ENCODE results near the gene ZNF516.

The ZNF516 gene

DNA sequence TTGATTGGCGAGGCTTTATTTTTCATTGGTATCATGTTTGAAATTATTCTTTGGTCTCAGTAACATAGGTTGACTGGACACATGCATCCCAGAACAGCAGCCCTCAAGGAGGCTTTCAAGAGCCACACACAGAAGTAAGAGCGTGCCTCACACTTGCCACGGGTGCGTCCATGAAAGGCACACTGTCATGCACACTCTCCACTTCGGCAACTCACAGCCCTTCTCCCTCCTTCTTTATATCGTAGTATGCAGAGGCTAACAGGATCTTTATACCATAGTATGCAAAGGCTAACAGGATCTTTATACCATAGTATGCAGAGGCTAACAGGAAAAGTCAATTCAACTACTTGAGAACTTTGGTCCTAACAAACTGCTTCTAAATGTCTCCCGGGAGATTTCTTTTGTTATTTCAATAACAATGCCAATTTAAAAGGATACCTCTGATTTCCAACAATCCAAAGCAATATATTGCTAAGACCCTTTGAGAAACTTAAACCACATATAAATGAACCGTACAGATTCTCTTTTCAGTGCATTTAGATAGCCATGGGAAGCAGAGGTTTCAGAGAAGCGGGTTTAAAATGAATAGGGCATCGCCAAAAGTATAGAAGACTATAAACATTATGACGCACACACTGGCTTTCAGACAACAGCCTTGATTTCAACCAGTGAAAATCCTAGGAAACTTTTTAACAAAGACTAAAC is 26.5 kb upstream of the ZNF516 start:
- TF ChIP-seq REST (IDR thresholded peaks at IDR 0.05; ENCODE audit: insufficient read depth in 1 of 2, low read depth in 2 of 2, low read length in 2 of 2) (no peak), FOXP2 (optimal IDR thresholded peaks at IDR 0.05; ENCODE audit: borderline replicate concordance, extremely low read depth, extremely low read length, insufficient read depth) (no peak), SIN3A (IDR thresholded peaks at IDR 0.05; ENCODE audit: borderline replicate concordance, insufficient read depth, low read length) (no peak), POLR2AphosphoS5 (IDR thresholded peaks at IDR 0.05; ENCODE audit: low read depth, low read length) (no peak), TAF1 (IDR thresholded peaks at IDR 0.05; ENCODE audit: borderline replicate concordance, insufficient read depth, low read length) (no peak)

DNA sequence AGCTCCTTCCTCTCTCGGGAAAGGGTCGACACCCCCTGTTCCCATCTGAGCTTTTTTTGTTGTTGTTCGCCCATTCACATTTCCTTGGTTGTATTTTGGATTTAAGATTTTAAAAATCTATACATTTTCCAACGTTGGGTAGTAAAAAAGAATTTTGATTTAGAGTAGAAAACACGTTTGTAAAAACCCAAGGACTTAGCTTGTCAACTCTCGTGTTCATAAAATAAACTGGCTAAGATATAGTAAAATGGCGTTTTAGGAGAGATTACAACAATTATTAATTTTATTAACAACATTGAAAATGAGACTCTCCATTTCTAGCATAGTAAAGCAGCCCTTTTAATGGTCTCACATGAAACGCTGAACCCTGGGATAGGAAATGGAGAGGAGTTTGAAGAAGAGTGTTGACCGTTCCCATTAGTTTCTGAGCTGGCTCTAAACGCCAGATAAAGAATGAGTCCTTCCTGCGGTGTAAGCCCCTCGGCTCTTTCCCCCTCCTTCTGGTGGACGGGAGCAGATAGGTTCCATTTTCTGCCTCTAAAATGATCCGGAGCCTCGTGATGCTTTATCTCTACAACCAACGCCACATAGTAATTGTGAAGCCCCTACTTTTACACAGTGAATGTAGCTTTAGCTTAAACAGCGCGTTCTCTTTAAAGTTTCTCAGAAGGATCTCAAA is 24.0 kb upstream of the ZNF516 start:
- no peak for TF ChIP-seq SIN3A (IDR thresholded peaks at IDR 0.05; ENCODE audit: borderline replicate concordance, insufficient read depth, low read length)

DNA sequence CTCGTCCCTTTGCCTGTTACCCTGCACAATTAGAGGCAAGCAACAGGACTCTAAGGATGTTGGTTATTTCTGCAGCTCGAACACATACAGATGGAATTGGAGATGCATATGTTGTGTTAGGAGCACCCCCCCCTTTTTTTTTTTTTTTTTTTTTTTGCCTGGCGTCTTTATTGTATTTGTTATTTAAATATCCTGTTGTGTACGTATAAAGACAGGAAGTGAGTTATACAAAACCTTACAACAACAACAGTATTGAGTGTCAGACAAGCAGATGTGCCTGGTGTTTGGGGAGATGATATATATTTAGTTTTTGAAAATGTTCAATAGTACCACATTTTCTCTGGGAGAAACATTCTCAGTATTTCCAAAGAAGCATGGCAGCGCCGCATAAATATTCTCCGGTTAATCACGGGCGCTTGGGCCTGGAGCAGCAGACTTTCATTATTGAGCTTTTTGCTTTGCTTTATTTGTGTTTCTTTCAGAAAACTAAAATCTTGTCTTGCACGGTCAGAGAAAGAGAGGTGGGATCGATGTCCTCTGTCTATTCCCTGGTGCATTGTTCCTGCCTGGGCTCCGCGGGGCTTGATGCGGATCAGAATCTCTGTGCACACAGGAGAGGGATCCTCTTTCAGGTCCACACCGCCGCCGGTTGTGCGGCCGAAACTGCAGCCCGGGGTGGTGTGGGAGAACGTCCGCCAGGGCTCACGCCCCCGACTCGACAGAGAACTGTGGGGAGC is 23.2 kb upstream of the ZNF516 start:
- TF ChIP-seq REST (IDR thresholded peaks at IDR 0.05; ENCODE audit: insufficient read depth in 1 of 2, low read depth in 2 of 2, low read length in 2 of 2), result no peak
- TF ChIP-seq SIN3A (IDR thresholded peaks at IDR 0.05; ENCODE audit: borderline replicate concordance, insufficient read depth, low read length), result no peak

GRCh38 chr18:76515576-76515975 is 20.5 kb upstream of the ZNF516 start:
- no peak for TF ChIP-seq FOXP2 (optimal IDR thresholded peaks at IDR 0.05; ENCODE audit: borderline replicate concordance, extremely low read depth, extremely low read length, insufficient read depth)
- no peak for TF ChIP-seq SIN3A (IDR thresholded peaks at IDR 0.05; ENCODE audit: borderline replicate concordance, insufficient read depth, low read length)
- TF ChIP-seq REST (IDR thresholded peaks at IDR 0.05; ENCODE audit: insufficient read depth in 1 of 2, low read depth in 2 of 2, low read length in 2 of 2), result no peak
- TF ChIP-seq POLR2AphosphoS5 (IDR thresholded peaks at IDR 0.05; ENCODE audit: low read depth, low read length), result no peak
- TF ChIP-seq TAF1 (IDR thresholded peaks at IDR 0.05; ENCODE audit: borderline replicate concordance, insufficient read depth, low read length), result no peak

GRCh38 chr18:76514573-76514972 is 19.5 kb upstream of the ZNF516 start:
- no peak for TF ChIP-seq POLR2AphosphoS5 (IDR thresholded peaks at IDR 0.05; ENCODE audit: low read depth, low read length)

DNA sequence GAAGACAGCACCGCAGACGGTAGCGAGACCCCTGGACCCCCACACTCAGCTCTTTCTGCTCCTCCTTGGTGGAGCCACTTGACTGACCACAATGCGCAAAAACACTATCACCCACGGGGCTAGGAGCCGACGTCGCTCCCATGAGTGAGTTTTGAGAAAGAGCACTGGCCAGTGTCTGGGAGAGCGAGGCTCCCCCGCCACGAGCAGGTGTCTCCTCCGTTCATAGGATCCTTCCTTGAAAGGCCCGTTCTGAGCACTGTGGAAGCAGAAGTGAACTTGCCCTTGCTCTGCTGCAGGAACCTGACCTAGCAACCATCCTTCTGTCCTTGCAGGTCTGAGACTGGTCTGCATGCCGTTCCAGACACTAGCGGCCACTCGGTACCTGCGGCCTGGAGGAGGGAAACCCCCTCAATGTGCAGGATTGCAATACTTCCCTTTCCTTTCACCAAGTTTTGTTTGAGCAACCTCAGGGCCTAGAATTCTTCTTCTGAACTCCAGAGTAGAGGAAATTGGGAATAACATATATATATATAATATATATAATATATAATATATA is 12.9 kb upstream of the ZNF516 start:
- TF ChIP-seq TAF1 (IDR thresholded peaks at IDR 0.05; ENCODE audit: borderline replicate concordance, insufficient read depth, low read length), result no peak
- TF ChIP-seq FOXP2 (optimal IDR thresholded peaks at IDR 0.05; ENCODE audit: borderline replicate concordance, extremely low read depth, extremely low read length, insufficient read depth), result no peak
- TF ChIP-seq REST (IDR thresholded peaks at IDR 0.05; ENCODE audit: insufficient read depth in 1 of 2, low read depth in 2 of 2, low read length in 2 of 2), result no peak
- TF ChIP-seq POLR2AphosphoS5 (IDR thresholded peaks at IDR 0.05; ENCODE audit: low read depth, low read length), result no peak
- TF ChIP-seq SIN3A (IDR thresholded peaks at IDR 0.05; ENCODE audit: borderline replicate concordance, insufficient read depth, low read length), result no peak
